CD4-positive, alpha-beta T cell (primary cell): Measurements from ENCODE around the gene C11orf97. TPM values are rescaled to one million over a fixed set of nuclear protein-coding genes. Genes with fewer than 3 reads are reported as not detected.

Experiments
- ATAC-seq: fragments of 200-7000 bp; cut with Tn5 transposase; one replicate; pipeline ENCODE4 v1.10.0; 2022; ENCODE audit warnings: mild to moderate bottlenecking; ENCODE audit not compliant: poor library complexity
- CTCF ChIA-PET: fragments of 350-600 bp; sonication (Branson Sonifier 250); formaldehyde crosslinking; loops from one replicate; lab custom pipeline; 2021; ENCODE audit warnings: antibody characterized with exemption, inconsistent platforms; lab: Charles Lee
- POLR2A ChIA-PET: fragments of 350-600 bp; sonication (Branson Sonifier 250); formaldehyde crosslinking; loops from one replicate; lab custom pipeline; 2021; ENCODE audit warnings: antibody characterized with exemption, inconsistent platforms; lab: Charles Lee
- DNase-seq, 14 experiments: peaks; one replicate each; pipeline ENCODE4 v3.0.0-alpha.2; 2013 to 2020; ENCODE audit warnings: mixed read lengths in 2 of 14
- H3K27ac ChIP-seq, 2 donors: one replicate each; pipeline versions ENCODE4 v1.5.1 to v1.7.0; 2013; ENCODE audit warnings: low read length in 2 of 2, low read depth in 1 of 2, mild to moderate bottlenecking in 1 of 2
- H3K27me3 ChIP-seq, 2 experiments: 1 replicate in 1 of 2; 2 replicates in 1 of 2; pipeline versions ENCODE4 v1.6.1 to v1.7.0; 2013; ENCODE audit warnings: low read length in 2 of 2, control low read depth in 1 of 2, mild to moderate bottlenecking in 1 of 2, moderate library complexity in 1 of 2; ENCODE audit not compliant: insufficient read depth in 2 of 2, control insufficient read depth in 1 of 2
- H3K36me3 ChIP-seq: one replicate; pipeline ENCODE4 v1.6.1; 2013; ENCODE audit warnings: low read length, control low read depth; ENCODE audit not compliant: insufficient read depth
- H3K4me1 ChIP-seq: one replicate; pipeline ENCODE4 v1.6.1; 2013; ENCODE audit warnings: low read length, control low read depth; ENCODE audit not compliant: insufficient read depth
- H3K4me3 ChIP-seq: one replicate; pipeline ENCODE4 v1.5.1; 2013; ENCODE audit warnings: mild to moderate bottlenecking, low read length, moderate library complexity
- H3K9me3 ChIP-seq, 2 experiments: 1 replicate in 1 of 2; 2 replicates in 1 of 2; pipeline versions ENCODE4 v1.6.1 to v1.7.0; 2013; ENCODE audit warnings: low read length in 2 of 2, mild to moderate bottlenecking in 2 of 2, control low read depth in 1 of 2, moderate library complexity in 1 of 2; ENCODE audit not compliant: control insufficient read depth in 1 of 2, insufficient read depth in 1 of 2
- H3K27ac Mint-ChIP-seq: one replicate; pipeline ENCODE4 v1.8.0; 2020; ENCODE audit warnings: mixed read lengths
- H3K27me3 Mint-ChIP-seq: one replicate; pipeline ENCODE4 v1.8.0; 2021; ENCODE audit warnings: mixed read lengths
- H3K36me3 Mint-ChIP-seq: one replicate; pipeline ENCODE4 v1.8.0; 2021; ENCODE audit warnings: low read depth, mixed read lengths
- H3K4me1 Mint-ChIP-seq: one replicate; pipeline ENCODE4 v1.8.0; 2021; ENCODE audit warnings: low read depth, mixed read lengths
- H3K4me3 Mint-ChIP-seq: one replicate; pipeline ENCODE4 v1.8.0; 2020; ENCODE audit warnings: mild to moderate bottlenecking, mixed read lengths
- H3K9me3 Mint-ChIP-seq: one replicate; pipeline ENCODE4 v1.8.0; 2020; ENCODE audit warnings: mixed read lengths
- intact Hi-C, 2 experiments: fragments of 100-400 bp; cut with DNase I in 1 of 2; cut with micrococcal nuclease in 1 of 2; formaldehyde crosslinking; loops; one replicate each; pipeline versions ENCODE4 v1.15.1 to v1.9.0; 2023 to 2025; cut with DNase I, micrococcal nuclease
- total RNA-seq, 174 experiments: library from RNA in 2 of 174; stranded (reverse) in 2 of 174; gene quantifications; one replicate each; pipeline ENCODE4 v1.2.3 and lab custom pipeline; 2021 to 2026
- TF ChIP-seq, protein P1 (sequence below): fragments of 200-600 bp; IDR thresholded peaks from one replicate; pipeline ENCODE4 v1.8.0; 2022; ENCODE audit warnings: antibody characterized with exemption, mild to moderate bottlenecking

Gene C11orf97
- total RNA-seq, 2 experiments from 2014 or later, result not detected

DNA sequence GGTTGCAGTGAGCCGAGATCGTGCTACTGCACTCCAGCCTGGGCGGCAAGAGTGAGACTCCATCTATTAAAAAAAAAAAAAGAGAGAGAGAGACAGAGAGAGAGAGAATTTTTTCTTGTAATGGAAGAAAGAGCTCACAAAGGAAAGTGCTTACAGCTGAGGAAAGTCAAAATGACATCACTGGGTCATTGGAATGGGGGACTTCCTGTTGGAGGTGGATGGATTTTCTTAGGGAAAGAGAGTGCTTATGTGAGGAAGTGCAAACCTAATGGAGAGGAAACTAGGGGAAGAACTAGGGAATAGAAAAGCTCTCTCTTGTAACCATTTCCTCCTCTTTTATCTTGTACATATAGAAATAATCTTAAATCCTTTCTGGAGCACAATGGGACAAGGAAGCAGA is 48.6 kb downstream of the C11orf97 start:
- Mint-ChIP-seq H3K36me3 (no peaks in the 10 kb centered on the region), H3K9me3 (no peaks in the 10 kb centered on the region), H3K4me3 (no peak overlapping the region), H3K4me1 (no peaks in the 10 kb centered on the region), H3K27me3 (no peaks in the 10 kb centered on the region), H3K27ac (no peak overlapping the region)
- Histone ChIP-seq H3K4me3 (no peak overlapping the region), H3K4me1 (no peaks in the 10 kb centered on the region), H3K9me3 (no peaks in the 10 kb centered on the region), H3K27me3 (no peaks in the 10 kb centered on the region), H3K27ac (no peak overlapping the region), H3K36me3 (no peaks in the 10 kb centered on the region)
- intact Hi-C loops, result loop anchor here in 1 of 2 experiments (1.0 kb wide), 1 partner anchor 44 kb away; no protein-coding TSS in a partner anchor
- TF ChIP-seq, protein P1, sequence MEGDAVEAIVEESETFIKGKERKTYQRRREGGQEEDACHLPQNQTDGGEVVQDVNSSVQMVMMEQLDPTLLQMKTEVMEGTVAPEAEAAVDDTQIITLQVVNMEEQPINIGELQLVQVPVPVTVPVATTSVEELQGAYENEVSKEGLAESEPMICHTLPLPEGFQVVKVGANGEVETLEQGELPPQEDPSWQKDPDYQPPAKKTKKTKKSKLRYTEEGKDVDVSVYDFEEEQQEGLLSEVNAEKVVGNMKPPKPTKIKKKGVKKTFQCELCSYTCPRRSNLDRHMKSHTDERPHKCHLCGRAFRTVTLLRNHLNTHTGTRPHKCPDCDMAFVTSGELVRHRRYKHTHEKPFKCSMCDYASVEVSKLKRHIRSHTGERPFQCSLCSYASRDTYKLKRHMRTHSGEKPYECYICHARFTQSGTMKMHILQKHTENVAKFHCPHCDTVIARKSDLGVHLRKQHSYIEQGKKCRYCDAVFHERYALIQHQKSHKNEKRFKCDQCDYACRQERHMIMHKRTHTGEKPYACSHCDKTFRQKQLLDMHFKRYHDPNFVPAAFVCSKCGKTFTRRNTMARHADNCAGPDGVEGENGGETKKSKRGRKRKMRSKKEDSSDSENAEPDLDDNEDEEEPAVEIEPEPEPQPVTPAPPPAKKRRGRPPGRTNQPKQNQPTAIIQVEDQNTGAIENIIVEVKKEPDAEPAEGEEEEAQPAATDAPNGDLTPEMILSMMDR, result no peak
- DNase-seq (no peak), ATAC-seq (no peak)
- ChIA-PET POLR2A (interaction anchor here (0.7 kb wide), 1 partner anchor 39 kb away, joined by 3 read pairs; no protein-coding TSS in a partner anchor), CTCF (no interaction called here)

DNA sequence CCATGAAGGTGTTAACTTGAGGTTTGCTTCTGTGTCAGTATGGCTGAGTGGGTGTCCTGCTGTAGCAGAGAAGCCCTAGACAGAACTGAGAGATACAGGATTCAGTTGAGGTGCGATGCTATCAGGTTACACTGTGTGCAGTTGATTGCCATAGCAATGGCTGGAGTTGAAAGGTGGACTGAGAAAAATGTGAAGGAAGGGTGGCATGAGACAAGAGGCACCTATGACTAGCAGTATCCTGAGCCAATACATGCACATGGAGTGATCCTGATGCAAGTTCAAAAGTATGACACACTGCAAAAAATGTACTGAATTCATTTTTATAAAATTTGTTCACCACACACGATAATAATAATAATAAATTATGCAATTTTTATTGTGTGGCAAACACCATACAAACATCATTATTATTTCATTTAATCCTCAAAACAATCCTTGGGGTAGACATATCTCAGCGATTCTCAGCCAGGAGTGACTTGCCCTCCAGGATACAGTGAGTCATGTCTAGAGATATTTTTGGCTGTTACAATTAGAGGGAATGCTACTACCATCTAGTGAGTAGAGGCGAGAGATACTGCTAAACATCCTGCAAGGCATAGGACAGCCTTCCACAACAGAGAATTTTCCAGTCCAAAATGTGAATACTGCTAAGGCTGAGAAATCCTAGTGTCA is 51.1 kb downstream of the C11orf97 start:
- ChIA-PET CTCF (no interaction called here), POLR2A (no interaction called here)
- Histone ChIP-seq H3K36me3 (no peaks in the 10 kb centered on the region), H3K9me3 (no peaks in the 10 kb centered on the region), H3K27ac (no peak overlapping the region), H3K4me3 (no peak overlapping the region), H3K4me1 (no peaks in the 10 kb centered on the region), H3K27me3 (no peaks in the 10 kb centered on the region)
- ATAC-seq, result no peak
- Mint-ChIP-seq H3K9me3 (no peaks in the 10 kb centered on the region), H3K27me3 (no peaks in the 10 kb centered on the region), H3K27ac (no peak overlapping the region), H3K36me3 (no peaks in the 10 kb centered on the region), H3K4me1 (no peaks in the 10 kb centered on the region), H3K4me3 (no peak overlapping the region)
- no peak for DNase-seq
- TF ChIP-seq, protein P1, result no peak
- intact Hi-C loops, result no loop called here

DNA sequence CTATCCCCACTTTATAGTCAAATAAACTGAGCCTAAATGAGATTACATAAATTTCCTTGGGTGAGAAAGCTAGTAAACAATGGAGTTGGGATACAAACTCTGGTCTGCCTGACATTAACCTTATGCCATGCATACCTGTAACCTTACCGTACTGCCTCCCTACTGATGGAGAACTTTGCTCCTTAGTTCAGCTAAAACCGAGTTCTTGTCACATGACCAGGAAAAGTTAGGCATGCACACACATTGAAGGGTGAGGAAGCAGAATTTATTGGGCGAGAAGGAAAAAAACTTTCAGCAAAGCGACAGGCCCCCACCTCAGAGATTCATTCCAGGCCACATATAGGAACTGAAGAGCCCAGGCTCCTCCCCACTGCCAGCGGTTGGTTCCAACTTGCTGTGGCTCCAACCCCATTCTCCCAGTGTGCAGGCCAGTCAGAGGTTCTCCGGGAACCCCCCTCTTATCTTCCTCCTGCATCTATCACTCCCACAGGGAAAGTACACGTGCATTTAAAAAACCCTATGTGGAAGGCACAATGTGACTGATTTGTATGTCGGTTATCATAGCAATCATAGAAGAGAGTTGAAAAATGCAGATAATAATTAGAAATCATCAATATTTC is 51.7 kb downstream of the C11orf97 start:
- H3K27ac Mint-ChIP-seq, result no peak overlapping the region
- no peaks in the 10 kb centered on the region for H3K4me1 ChIP-seq
- no peaks in the 10 kb centered on the region for H3K36me3 Mint-ChIP-seq
- POLR2A ChIA-PET, result no interaction called here
- DNase-seq (no peak), ATAC-seq (no peak)
- H3K9me3 Mint-ChIP-seq, result no peaks in the 10 kb centered on the region
- CTCF ChIA-PET, result no interaction called here
- no peaks in the 10 kb centered on the region for H3K27me3 ChIP-seq
- no peaks in the 10 kb centered on the region for H3K9me3 ChIP-seq
- intact Hi-C loops, result no loop called here
- H3K27ac ChIP-seq, result no peak overlapping the region
- H3K36me3 ChIP-seq, result no peaks in the 10 kb centered on the region
- TF ChIP-seq, protein P1, result no peak
- no peak overlapping the region for H3K4me3 Mint-ChIP-seq
- H3K27me3 Mint-ChIP-seq, result no peaks in the 10 kb centered on the region
- no peaks in the 10 kb centered on the region for H3K4me1 Mint-ChIP-seq
- H3K4me3 ChIP-seq, result no peak overlapping the region
